Stimulated activated CD4-positive, alpha-beta T cell treated with anti-CD3 and anti-CD28 coated beads, TNF-alpha, amount 100 ng/mL, for 24 hours (primary cell): ENCODE data around the gene PYCARD.
"Not testable (repeated sequence)": the region's sequence is repeated elsewhere in the genome, so short reads cannot be mapped to it uniquely, and the experiment has no call there.

Experiments used
- DNase-seq, 3 experiments: peaks; one replicate each; pipeline ENCODE4 v3.0.0-alpha.2; 2020; ENCODE audit warnings: low read depth in 3 of 3

PYCARD gene

DNA sequence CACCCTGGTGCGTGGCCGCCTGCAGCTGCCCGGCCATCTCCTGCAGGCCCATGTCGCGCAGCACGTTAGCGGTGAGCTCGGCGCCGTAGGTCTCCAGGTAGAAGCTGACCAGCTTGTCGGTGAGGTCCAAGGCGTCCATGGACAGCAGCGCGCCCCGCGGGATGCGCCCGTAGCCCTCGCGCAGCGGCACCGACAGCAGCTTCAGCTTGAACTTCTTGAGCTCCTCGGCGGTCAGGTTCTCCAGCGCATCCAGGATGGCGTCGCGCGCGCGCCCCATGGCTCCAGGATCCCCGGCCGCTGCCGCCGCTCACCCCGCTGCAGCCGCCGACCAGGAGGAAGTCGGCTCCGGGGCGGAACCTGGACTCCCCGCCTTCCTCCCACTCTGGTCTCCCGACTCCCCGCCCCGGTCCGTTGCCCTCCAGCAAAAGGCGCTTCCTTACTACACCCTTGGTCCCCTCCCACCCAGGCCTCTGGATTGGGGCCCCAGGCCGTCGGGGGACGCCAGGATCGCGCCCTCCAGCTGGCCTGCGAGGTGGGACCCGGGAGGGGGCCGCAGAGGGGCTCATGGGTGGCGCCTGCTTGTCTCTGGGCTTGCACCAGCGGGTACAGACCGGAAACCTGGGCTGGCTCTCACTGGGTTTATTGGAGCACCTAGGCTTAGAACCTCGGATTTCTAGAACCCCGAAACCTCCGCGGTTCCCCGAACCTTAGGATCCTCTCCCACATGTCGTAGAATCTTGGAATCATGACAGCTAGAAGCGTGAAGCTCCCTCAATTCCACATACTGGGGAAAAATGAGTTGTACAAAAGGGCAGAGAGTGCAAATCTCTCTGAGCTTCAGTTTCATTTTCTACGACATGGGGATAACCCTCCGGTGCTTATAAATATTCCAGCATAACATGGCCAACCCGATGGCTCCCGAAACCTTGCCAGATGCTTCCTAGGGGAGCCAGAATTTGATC lies at the start of gene PYCARD:
TSS of gene PYCARD (minus strand) at position 347 of the 962 bp plus-strand sequence. CDS start at position 277, 70 bp downstream.
- DNase-seq, result peak in 1 of 3 experiments; percentile 32

DNA sequence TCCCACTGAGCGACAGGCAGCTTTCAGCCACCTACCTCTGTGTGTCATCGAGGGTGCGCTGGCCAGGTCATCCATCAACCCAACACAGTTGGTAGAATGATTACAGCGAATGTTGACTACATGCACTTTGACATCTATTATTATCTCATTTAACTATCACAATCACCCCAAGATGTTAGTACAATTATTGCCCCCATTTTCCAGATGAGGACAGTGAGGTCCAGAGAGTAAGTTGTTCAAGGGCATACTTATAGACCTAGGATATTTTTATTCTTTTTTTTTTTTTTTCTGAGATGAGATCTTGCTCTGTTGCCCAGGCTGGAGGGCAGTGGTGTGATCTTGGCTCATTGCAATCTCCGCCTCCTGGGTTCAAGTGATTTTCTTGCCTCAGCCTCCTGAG lies 48.9 kb upstream of the PYCARD start:
- DNase-seq, result no peak

DNA sequence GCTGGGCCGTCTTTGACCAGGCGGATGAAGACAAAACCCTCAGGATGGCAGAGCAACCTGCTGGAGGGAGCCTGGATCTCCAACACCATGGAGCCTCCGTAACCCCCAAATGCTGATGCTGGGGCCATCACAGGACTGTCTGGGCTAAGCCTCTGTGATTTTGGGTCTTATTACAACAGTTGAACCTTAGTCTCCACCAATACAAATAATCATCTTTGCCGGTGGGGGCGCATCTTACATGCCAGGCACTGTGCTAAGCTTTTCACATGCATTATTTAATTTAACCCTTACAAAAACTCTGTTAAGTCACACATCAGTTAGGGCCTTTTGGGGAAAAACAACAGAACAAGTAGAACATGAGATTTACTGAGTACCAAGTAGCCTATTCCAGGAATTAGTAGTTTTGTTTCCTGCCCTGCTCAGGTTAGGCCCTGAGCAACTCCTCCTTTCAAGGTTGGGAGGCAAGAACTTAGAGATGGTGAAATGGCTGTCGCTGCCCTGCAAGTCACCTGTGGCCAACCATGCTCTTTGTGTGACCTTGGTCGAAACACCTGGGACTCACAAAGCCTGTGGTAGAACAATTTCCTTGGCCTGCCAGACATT lies 48.3 kb upstream of the PYCARD start:
- DNase-seq, result no peak

DNA sequence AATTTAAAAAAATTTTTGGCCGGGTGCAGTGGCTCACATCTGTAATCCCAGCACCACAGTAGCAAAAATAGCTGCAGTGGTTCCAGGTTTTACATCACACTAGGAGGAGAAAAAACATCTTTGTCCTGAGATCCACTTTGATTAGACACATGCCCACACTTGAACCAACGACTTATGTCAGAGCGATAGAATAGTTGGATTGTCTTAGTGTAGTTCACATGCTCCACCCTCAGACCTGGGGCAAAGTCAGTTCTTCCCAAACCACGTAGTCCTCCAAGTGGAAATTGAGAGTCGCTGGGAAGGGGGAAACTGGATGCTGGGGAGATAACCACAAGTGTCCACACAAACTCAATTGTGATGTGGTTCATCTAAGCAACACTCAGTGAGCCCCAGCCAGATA lies 45.8 kb upstream of the PYCARD start:
- no peak for DNase-seq

DNA sequence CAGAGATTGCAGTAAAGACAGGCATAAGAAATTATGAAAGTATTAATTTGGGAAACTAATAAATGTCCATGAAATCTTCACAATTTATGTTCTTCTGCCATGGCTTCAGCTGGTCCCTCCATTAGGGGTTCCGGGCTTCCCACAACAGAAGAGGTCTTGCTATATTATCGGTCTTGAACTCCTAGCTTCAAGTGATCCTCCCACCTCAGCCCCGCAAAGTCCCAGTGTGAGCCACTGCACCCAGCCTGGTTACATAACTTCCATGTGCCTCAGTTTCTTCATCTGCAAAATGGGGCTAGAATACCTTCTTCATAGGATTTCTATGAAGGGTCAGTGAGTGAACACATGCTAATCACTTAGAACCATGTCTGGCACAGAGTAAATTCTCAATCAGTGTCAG lies 43.7 kb upstream of the PYCARD start:
- DNase-seq, result no peak

DNA sequence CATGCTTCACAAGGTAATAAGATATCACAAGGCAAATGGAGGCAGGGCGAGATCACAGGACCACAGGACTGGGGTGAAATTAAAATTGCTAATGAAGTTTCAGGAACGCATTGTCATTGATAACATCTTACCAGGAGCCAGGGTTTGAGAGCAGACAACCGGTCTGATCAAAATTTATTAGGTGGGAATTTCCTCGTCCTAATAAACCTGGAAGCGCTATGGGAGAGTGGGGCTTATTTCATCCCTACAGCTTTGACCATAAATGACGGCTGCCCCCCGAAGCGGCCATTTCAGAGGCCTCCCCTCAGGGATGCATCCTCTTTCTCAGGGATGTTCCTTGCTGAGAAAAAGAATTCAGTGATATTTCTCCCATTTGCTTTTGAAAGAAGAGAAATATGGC lies 43.0 kb upstream of the PYCARD start:
- DNase-seq, result not testable (repeated sequence)

DNA sequence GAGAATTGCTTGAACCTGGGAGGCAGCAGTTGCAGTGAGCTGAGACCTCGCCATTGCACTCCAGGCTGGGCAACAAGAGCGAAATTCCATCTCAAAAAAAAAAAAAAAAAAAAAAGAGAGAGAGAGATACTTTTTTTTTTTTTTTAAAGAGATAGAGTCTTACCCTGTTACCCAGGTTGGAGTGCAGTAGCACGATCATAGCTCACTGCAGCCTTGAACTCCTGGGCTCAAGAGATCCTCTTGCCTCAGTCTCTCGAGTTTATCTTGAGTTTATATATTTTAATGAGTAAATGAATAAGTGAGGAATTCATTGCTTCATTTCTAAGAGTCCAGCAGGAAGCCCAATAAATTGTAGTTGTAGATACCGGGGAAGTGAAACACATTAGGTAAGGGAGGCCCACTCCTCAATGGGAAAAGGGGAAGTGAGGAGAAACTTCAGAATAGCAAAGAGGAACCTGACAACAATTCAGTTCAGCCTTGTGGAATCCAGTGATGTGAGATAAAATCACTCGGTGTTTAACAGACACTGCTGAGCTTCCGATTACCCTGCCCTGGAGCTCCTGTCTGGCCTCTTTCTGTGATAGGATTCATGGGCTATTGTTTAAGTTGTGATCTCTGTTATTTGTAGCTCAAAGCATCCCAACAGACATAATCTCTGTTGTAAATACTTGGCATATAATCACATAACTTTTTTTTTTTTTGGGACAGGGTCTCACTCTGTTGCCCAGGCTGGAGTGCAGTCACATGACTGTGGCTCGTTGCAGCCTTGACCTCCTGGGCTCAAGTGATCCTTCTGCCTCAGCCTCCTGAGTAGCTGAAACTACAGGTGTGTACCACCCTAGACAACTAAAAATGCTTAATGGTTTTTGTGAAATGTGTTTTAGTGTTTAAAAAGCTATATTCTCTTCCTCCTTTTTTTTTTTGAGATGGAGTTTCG lies 41.4 kb upstream of the PYCARD start:
- no peak for DNase-seq

DNA sequence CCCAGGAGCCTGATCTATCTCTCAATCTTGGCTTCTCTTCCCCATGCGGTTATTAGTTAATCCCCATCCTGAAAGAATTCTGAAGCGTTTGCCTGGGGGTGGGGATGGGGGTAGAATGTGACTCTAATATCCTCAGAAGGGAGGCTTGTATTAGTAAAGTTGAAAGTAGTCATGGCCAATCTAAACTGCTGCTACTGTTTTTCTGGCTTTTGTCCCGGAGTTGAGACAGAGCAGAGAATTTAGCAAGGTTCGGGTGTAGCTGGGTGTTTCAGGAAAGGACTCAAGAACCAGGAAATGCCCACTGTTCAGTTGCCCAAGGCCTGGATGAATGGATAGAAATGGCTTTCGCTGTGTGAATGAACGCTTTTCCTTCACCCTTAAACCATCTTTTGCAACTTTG lies 39.6 kb upstream of the PYCARD start:
- no peak for DNase-seq

DNA sequence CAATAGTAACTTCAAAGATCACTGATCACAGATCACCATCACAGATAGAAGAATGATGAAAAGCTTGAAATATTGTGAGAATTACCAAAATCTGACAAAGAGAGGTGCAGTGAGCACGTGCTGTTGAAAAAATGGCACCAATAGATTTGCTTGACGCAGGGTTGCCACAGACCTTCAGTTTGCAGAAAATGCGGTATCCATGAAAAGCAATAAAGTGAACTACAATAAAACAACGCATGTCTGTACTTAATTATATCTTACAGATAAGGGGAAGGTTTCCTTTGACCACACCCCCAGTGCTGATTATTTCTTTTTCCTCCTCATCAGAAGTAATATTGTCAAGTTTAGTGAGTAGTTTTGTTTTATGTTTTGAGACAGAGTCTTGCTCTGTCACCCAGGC lies 35.5 kb upstream of the PYCARD start:
- DNase-seq, result no peak

DNA sequence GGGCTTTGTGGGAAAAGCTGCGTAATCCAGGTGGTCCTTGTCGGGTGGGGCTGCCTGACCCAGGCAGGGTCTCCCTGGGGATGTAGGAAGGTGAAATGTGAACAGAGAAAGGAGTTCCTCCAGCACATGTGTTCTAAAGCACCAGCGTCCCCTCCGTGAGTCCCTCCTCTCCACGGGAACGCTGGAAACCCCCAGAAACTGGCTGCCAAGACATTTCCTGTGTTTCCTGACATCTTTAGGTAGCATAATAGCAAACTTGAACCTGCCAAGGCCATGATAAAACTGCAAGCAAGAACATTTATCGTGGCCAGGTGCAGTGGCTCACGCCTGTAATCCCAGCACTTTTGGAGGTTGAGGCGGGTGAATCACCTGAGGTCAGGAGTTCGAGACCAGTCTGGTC lies 26.9 kb upstream of the PYCARD start:
- DNase-seq, result no peak

DNA sequence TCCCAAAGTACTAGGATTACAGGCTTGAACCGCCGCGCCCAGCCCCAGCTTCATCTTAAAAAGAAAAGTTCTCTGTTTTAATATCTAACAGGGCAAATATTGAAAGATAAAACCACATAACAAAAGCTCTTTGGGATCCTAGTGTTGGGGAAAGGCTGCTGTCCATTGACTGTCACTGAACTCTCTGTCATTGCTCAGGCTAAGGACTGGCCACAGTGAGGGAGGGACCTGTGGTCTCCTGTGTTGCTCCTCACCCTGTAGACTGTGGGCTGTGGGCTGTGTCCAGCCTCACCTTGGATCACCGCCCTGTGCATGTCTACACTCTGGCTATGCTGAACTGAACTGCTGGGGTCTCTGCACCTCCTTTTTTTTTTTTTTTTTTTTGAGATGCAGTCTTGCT lies 25.6 kb upstream of the PYCARD start:
- no peak for DNase-seq

DNA sequence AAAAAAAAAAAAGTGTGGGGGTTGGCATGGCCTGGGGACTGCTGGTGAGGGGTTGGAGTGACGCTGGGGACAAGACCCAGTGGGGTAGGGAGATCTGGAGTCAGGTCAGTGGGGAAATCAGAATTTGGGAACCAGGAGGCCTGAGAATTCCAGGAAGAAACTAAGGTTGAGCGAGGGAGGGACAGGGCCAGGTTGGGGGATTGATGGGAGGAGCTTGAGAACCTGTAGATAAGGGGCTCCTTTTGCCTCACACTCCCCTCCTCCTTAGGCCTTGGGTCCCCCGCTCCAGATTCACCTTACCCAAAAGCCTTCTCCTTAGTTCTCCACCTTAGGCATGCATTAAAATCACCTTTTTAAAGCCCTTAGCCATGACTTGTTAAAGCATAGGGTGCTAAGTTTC lies 22.6 kb upstream of the PYCARD start:
- no peak for DNase-seq

DNA sequence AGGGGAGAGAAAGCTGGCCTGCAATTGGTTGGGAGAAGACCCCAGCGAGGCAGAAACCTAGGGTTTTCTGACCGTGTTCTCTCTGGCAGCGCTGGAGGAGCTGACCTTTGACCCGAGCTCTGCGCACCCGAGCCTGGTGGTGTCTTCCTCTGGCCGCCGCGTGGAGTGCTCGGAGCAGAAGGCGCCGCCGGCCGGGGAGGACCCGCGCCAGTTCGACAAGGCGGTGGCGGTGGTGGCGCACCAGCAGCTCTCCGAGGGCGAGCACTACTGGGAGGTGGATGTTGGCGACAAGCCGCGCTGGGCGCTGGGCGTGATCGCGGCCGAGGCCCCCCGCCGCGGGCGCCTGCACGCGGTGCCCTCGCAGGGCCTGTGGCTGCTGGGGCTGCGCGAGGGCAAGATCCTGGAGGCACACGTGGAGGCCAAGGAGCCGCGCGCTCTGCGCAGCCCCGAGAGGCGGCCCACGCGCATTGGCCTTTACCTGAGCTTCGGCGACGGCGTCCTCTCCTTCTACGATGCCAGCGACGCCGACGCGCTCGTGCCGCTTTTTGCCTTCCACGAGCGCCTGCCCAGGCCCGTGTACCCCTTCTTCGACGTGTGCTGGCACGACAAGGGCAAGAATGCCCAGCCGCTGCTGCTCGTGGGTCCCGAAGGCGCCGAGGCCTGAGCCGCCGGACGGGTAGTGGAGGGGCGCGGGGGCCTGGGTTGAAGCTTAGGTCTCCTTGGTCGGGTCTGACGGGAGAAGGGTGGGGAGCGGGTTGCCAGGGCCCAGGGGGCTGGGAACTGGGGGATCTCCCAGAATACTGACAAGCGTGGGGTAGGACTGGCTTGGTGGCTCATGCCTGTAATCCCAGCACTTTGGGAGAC lies 21.8 kb upstream of the PYCARD start:
- no peak for DNase-seq

DNA sequence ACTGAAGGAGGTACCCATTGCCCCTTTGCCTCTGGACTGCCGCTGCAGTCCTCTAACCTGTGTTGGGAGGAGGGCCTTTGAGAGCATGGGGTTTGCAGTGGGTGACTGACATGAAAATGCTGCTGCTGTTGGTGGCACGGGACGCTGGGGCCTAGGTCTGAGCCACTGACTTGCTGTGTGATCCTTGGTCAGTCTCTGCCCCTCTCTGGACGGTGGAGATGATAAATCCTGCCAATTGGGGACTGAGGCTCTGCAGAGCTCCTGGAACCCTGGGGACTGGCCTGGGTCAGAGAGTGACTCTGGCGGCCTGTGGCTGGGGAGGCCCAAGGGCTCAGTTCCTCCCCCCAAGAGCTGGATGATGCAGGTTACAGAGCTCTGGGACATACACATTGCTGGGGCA lies 20.5 kb upstream of the PYCARD start:
- no peak for DNase-seq

DNA sequence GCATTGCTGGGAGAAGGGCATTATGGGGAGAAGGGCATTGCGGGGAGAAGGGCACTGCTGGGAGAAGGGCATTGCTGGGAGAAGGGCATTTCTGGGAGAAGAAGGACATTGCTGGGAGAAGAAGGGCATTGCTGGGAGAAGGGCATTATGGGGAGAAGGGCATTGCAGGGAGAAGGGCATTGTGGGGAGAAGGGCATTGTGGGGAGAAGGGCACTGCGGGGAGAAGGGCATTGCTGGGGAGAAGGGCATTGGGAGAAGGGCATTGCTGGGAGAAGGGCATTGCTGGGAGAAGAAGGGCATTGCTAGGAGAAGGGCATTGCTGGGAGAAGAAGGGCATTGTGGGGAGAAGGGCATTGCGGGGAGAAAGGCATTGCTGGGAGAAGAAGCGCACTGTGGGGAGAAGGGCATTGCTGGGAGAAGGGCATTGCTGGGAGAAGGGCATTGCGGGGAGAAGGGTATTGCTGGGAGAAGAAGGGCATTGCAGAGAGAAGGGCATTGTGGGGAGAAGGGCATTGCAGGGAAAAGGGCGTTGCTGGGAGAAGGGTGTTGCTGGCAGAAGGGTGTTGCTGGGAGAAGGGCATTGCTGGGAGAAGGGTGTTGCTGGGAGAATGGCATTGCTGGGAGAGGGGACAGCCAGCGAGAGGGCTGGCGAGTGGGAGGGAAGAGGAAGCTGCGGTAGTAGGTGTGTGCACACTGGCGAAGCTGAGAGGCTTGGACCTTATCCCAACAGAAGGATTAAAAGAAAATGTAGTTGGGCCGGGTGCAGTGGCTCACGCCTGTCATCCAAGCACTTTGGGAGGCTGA lies 19.0 kb upstream of the PYCARD start:
- DNase-seq, result no peak

DNA sequence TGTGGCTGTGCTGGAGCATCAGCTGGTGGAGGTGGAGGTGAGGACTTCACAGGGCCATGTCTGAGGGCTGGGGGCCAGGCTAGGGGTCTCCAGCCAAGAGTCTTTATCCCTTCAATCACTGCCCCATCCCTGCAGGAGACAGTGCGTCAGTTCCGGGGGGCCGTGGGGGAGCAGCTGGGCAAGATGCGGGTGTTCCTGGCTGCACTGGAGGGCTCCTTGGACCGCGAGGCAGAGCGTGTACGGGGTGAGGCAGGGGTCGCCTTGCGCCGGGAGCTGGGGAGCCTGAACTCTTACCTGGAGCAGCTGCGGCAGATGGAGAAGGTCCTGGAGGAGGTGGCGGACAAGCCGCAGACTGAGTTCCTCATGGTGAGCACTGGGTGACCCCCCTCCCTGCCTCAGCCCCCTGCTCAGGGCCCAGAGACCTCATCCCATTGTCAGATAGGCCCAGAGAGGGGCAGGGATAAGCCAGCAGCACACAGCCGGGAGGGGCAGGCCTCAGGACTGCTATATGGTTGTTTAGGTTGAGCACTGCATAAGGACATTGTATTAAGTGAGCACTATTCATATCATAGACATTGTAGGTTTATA lies 16.7 kb upstream of the PYCARD start:
- DNase-seq, result no peak

DNA sequence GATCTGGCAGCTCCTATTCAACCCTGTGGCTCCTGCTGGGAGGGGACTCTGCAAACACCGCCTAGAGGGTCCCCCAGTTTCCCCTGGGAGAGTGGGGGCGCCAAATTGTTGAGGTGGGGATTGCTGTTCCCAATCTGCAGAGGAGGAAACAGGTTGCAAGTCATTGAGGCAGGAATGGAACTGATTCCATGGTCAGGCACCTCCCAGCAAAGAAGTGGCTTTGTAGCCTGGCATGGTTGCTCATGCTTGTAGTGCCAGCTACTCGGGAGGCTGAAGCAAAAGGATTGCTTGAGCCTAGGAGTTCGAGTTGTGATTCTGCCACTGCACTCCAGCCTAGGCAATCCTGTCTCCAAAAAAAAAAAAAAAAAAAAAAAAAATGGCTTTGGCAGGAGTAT lies 14.6 kb upstream of the PYCARD start:
- no peak for DNase-seq

DNA sequence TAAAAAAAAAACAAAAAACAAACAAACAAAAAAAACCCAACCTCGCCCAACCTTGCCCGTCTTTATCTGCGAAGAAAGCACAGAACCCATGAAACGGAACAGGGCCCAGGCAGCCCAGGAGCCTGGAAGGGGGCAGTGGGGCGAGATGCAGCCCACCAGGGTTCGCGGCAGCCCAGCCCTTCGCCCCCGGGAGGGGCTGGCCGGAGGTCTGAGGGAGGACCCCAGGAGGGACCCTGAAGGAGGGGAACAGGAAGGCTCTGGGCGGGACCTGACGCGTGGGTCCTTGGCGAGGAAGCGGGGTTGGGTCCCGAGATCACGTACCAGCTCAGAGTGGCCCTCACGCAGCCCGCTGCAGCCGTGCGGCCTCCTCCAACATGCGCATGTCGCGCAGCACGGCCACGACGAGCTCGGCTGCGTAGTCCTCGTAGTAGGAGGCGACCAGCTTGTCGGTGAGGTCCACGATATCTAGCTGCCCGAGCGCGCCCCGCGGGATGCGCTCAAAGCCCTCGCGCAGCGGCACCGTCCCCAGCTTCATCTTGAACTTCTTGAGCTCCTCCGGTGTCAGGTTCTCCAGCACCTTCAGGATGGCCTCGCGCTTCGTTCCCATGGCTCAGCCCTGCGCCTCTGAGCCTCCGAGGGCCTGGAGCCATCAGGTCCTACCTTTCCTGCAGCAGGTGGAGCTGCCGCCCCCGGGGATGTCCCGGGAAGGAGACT lies 14.0 kb upstream of the PYCARD start, which contains the start of gene PYDC1:
TSS of gene PYDC1 (minus strand) at position 714 of the 714 bp plus-strand sequence. CDS start at position 607, 107 bp downstream.
- DNase-seq, result no peak
